Hair follicle dermal papilla cell (primary cell): Measurements from ENCODE around the gene KCNJ12. TPM values are rescaled to one million over a fixed set of nuclear protein-coding genes. Genes with fewer than 3 reads are reported as not detected.

Experiments
- total RNA-seq: library from RNA; depleted of rRNA; stranded (reverse); fragments of >200 nt; gene quantifications from 2 replicates; pipeline ENCODE4 v1.2.3, GENCODE V29; 2012

KCNJ12 gene
- total RNA-seq = 0.49 and 0.61 TPM in 2 replicates

DNA sequence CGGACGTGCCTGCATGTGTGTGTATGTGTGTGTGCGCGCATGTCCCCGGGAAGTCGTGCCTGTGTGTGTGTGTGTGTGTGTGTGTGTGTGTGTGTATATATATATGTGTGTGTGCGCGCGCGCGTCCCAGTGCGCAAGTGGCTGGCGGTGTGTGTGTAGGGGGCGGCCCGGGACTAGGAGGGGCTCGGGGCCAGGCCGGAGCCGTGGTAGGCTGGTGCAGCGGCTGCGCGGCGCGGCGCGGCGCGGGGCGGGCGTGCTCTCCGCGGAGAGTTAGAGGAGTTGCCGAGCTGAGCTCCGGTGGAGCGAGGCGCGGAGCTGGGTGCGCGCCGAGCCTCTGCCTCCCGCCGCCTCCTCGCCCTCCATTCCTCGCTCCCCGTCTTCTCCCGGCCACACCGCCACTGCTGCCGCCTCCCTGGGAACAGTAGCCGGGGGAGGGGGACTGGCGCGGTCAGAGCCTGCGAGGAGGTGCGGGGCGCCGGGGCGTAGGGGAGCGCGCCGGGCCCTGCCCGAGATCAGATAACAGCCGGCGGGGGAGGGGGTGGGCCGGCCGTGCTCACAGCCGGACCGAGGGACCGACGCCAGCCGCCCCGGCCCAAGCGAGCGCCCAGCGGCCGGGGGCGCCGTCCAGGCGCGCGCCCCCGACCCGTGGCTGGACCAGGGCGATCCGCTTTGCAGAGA, at the start of gene KCNJ12:
TSS of gene KCNJ12 (plus strand) at position 277 of the 678 bp plus-strand sequence. CDS start 38,986 bp downstream, outside the sequence.

Other genes starting within 250 kb of the KCNJ12 start
- gene DHRS7B, start 249.4 kb upstream of the KCNJ12 start, total RNA-seq = 8.8 and 14.2 TPM in 2 replicates
- 23.4 and 25.2 TPM in 2 replicates for gene TMEM11, start 162.2 kb upstream of the KCNJ12 start, total RNA-seq
- 7.3 and 9.1 TPM in 2 replicates for gene NATD1, start 122.9 kb upstream of the KCNJ12 start, total RNA-seq
- 19.6 and 27.2 TPM in 2 replicates for gene MAP2K3, start 91.6 kb upstream of the KCNJ12 start, total RNA-seq